ENCODE data around the gene RPGR.

Gene RPGR

DNA sequence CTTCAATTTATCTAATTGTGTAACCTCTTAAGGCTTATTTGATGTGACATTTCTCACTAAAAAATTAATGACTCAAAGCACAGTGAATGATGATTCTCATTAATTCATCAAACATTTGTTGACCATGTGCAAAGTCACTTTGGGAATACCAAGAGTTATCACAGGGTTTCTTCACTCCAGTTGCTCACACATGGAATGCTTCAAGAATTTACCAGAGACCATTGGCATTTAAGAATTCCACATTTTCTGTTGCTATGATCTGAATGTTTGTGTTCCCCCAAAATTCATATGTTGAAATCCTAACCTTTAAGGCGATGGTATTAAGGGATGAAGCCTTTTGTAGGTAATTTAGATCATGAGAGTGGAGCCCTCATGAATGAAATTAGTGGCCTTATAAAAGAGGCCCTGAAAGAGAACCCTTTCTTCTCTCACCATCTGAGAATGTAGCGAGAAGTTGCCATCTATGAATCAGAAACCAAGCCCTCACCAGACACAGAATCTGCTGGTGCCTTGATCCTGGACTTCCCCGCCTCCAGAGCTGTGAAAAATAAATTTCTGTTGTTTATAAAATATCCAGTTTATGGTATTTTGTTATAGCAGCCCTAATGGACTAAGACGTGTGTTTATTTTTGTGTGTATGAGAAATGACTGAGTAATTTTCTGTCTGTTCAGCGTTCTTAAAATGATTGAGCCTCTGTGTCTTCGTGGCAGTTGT, 90.3 kb downstream of the RPGR start:
- FAIRE-seq (no peak), DNase-seq (ENCODE audit: insufficient read length, low spot score) (no peak)
- TF ChIP-seq POLR2A (IDR thresholded peaks at IDR 0.05; ENCODE audit: low read depth, low read length), result no peak
- no peak for TF ChIP-seq PAX5 (IDR thresholded peaks at IDR 0.05; ENCODE audit: insufficient read depth, low read length, severe bottlenecking)
- no peak for TF ChIP-seq TAF1 (IDR thresholded peaks at IDR 0.05; ENCODE audit: low read depth, low read length)
- no peak for TF ChIP-seq POLR2AphosphoS5 (IDR thresholded peaks at IDR 0.05; ENCODE audit: low read depth, low read length)
- no peak for TF ChIP-seq SPI1 (IDR thresholded peaks at IDR 0.05; ENCODE audit: low read depth, low read length)
- no peak for TF ChIP-seq POU2F2 (IDR thresholded peaks at IDR 0.05; ENCODE audit: low read depth, low read length)

DNA sequence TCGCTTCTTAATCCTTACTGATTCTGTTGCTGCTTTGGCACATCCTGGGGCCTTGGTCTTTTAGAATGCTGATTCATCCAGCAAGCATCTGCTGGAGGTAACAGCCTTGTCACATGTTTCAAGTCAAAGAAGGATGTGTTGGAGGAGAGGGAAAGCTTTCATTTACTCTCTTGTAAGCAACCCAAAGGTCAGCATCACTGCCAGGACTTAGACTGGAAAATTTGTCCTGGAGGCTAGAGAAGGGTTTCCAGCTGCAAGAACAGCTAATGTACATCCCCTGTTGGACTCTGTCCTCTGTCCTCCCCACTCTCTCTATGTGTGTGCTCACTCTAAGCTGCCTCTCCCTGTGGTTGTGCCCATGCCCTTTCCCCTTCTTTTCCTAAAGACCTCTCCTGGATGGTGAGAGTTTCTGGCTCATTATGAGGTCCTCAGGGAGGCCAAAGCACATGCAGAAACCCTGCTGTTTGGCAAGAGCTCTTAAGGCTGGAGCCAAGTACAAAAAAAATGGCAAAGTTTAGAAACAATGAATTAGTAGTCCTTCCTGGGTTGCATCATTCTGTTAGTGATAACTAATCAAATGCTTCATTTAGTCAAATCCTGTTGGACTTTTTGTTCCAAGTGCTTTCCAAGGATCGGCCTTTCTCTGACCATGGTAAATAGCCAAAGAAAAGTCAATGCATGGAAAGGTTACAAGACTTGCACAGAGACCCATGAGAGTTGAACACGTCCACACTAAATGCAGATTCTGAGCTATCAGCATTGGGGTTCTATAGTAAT, 93.2 kb downstream of the RPGR start:
- DNase-seq (ENCODE audit: insufficient read length, low spot score), result no peak
- TF ChIP-seq POU2F2 (IDR thresholded peaks at IDR 0.05; ENCODE audit: low read depth, low read length), result no peak
- TF ChIP-seq POLR2A (IDR thresholded peaks at IDR 0.05; ENCODE audit: low read depth, low read length), result no peak
- TF ChIP-seq POLR2AphosphoS5 (IDR thresholded peaks at IDR 0.05; ENCODE audit: low read depth, low read length), result no peak
- no peak for TF ChIP-seq SPI1 (IDR thresholded peaks at IDR 0.05; ENCODE audit: low read depth, low read length)
- no peak for TF ChIP-seq TAF1 (IDR thresholded peaks at IDR 0.05; ENCODE audit: low read depth, low read length)
- no peak for TF ChIP-seq PAX5 (IDR thresholded peaks at IDR 0.05; ENCODE audit: insufficient read depth, low read length, severe bottlenecking)
- no peak for FAIRE-seq

DNA sequence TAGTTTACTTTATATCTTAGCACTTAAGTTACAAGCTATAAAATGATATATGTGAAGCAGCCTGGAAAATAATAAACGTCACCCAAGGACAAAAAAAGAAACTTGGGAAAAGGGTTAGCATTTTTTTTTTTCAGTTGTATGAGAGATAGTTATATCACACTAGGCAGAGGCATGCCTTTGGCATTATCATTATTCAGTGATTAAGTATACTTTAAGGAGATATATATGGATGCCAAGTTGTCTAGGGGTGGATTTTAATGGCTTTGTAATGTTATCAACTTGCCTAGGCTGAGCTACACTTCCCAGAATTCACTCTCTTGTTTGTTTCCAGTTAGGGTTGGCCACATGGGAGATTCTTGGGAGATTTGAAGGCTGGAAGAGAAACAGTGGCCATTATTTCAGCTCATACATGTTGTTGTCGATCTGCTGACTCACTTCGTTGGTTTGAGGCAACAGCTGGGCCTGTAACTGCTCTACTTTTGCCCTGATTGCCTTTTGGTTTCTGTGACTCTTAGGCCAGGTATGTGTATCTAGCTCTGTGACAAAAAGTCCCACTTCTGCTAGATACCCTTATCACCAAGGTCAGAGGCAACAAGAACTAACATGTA, 95.1 kb downstream of the RPGR start:
- DNase-seq (ENCODE audit: insufficient read length, low spot score) (no peak), FAIRE-seq (no peak)
- TF ChIP-seq POU2F2 (IDR thresholded peaks at IDR 0.05; ENCODE audit: low read depth, low read length) (no peak), POLR2A (IDR thresholded peaks at IDR 0.05; ENCODE audit: low read depth, low read length) (no peak), PAX5 (IDR thresholded peaks at IDR 0.05; ENCODE audit: insufficient read depth, low read length, severe bottlenecking) (no peak), SPI1 (IDR thresholded peaks at IDR 0.05; ENCODE audit: low read depth, low read length) (no peak), POLR2AphosphoS5 (IDR thresholded peaks at IDR 0.05; ENCODE audit: low read depth, low read length) (no peak), TAF1 (IDR thresholded peaks at IDR 0.05; ENCODE audit: low read depth, low read length) (no peak)

DNA sequence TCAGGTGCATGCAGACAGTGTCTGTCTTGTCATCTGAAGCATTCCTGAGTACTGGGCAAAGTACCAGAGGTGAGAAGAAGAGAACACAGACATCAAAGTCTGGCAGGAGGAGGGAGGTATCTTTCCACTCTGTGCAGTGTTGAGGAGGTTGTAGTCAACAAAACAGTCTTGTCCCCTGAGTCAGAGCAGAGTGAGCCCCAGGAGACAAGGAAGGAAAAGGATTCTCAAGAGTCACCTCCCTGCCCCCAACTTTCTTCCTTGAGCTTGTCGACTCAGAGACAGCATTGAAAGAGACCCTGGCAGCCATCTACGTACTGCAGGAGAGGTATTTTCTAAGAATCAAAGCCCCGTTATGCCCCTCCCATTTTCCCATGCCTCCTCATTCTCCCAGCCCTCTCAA, 102.2 kb downstream of the RPGR start:
- DNase-seq (ENCODE audit: insufficient read length, low spot score) (no peak), FAIRE-seq (no peak)
- no peak for TF ChIP-seq POLR2A (IDR thresholded peaks at IDR 0.05; ENCODE audit: low read depth, low read length)
- no peak for TF ChIP-seq POU2F2 (IDR thresholded peaks at IDR 0.05; ENCODE audit: low read depth, low read length)
- TF ChIP-seq PAX5 (IDR thresholded peaks at IDR 0.05; ENCODE audit: insufficient read depth, low read length, severe bottlenecking), result no peak
- TF ChIP-seq TAF1 (IDR thresholded peaks at IDR 0.05; ENCODE audit: low read depth, low read length), result no peak
- TF ChIP-seq SPI1 (IDR thresholded peaks at IDR 0.05; ENCODE audit: low read depth, low read length), result no peak
- no peak for TF ChIP-seq POLR2AphosphoS5 (IDR thresholded peaks at IDR 0.05; ENCODE audit: low read depth, low read length)

DNA sequence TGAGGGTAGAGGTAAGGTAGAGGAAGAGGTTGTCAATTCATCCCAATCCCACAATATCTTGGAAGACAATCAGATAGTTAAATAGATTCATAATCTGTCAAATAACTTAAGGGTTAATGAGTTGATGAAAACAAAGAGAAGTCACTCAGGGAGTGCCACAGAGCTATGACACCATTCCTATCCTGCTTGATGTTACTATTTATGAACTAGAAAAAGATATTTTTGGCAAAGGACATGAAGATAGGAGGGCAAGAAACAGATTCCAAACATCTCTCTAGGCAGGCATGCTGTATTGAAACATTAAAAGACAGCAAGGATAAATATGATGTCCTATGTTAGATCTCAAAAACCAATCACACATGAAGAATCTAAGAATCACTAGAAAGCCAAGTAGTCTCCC, 103.1 kb downstream of the RPGR start:
- FAIRE-seq (no peak), DNase-seq (ENCODE audit: insufficient read length, low spot score) (no peak)
- TF ChIP-seq POLR2AphosphoS5 (IDR thresholded peaks at IDR 0.05; ENCODE audit: low read depth, low read length), result no peak
- no peak for TF ChIP-seq TAF1 (IDR thresholded peaks at IDR 0.05; ENCODE audit: low read depth, low read length)
- no peak for TF ChIP-seq SPI1 (IDR thresholded peaks at IDR 0.05; ENCODE audit: low read depth, low read length)
- no peak for TF ChIP-seq POU2F2 (IDR thresholded peaks at IDR 0.05; ENCODE audit: low read depth, low read length)

DNA sequence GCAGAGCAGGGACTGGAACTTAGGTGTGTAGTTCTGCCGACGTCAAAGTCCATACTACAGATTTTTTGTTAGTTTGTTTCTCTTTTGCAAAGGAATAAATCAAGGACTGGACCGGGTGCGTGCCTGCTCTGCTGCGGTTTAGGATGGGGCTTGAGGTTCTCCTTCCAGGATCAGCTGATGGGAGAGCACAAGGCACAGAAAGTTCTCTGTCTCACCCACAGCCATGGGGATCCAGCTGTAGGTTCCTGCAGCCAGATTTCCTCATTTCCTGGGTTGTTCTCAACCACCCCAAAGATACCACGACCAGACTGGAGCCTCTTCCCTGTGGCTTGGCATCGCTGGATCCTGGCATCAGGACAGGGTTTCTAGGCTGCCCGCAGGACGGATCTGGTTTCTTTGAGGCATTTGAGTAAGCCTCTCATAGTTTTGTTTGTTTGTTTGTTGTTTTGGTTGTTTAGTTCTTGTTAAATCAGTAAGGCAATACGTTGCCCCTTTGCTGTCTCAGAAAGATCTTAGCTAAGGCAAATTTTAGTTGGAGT, 105.8 kb downstream of the RPGR start:
- no peak for DNase-seq (ENCODE audit: insufficient read length, low spot score)
- FAIRE-seq, result no peak
- no peak for TF ChIP-seq POLR2A (IDR thresholded peaks at IDR 0.05; ENCODE audit: low read depth, low read length)
- TF ChIP-seq PAX5 (IDR thresholded peaks at IDR 0.05; ENCODE audit: insufficient read depth, low read length, severe bottlenecking), result no peak
- TF ChIP-seq POLR2AphosphoS5 (IDR thresholded peaks at IDR 0.05; ENCODE audit: low read depth, low read length), result no peak
- no peak for TF ChIP-seq TAF1 (IDR thresholded peaks at IDR 0.05; ENCODE audit: low read depth, low read length)
- no peak for TF ChIP-seq SPI1 (IDR thresholded peaks at IDR 0.05; ENCODE audit: low read depth, low read length)
- no peak for TF ChIP-seq POU2F2 (IDR thresholded peaks at IDR 0.05; ENCODE audit: low read depth, low read length)

DNA sequence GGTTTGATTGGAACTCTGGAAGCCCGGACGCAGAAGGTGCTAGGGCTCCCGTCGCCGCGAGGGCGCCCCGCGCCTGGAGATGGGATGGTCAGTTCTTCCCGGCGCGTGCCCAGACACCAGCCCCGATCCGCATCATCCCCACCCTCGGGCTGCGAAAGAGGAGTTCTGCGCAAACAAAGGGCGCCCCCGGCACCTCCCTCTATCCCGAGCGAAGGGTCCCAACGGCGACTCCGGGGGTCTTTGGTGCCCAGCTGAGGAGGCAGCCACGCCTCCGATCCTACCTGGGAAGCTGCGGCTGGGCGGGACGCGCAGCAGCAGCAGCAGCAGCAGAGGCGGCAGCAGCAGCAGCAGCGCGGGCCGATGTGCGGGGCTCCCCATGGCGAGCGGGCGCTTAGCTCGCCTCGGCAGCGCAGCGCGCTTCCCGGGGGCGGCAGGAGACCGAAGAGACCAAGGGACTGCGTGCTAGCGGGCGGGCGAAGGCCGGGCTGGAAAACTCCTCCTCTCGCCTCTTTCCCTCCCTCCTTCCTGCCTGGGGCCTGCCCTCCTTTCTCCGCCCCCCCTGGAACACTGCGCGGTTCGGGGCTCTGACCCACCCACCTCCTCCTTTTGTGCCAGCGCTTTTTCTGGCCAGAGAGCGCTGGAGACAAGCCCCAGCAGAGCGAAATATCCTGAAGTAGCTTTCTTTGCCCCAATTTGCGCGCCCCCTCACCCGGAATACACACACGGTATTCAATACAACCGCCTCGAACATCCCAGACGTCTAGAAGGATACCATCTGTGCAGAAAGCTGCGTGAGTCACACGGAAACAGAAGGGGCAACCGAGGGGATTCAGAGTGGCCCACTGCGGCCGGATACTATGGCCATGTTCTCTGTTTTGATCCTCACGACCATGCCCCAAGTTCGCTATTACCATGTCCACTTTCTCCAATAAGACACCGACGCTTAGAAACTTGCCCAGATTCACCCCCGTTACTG, 106.6 kb downstream of the RPGR start, which contains the start of gene SRPX:
Gene SRPX (minus strand): TSS at position 457 of the 976 bp plus-strand sequence. CDS start 79 bp downstream, at position 378.
- TF ChIP-seq POU2F2 (IDR thresholded peaks at IDR 0.05; ENCODE audit: low read depth, low read length), result no peak
- no peak for TF ChIP-seq POLR2AphosphoS5 (IDR thresholded peaks at IDR 0.05; ENCODE audit: low read depth, low read length)
- no peak for TF ChIP-seq SPI1 (IDR thresholded peaks at IDR 0.05; ENCODE audit: low read depth, low read length)
- no peak for TF ChIP-seq PAX5 (IDR thresholded peaks at IDR 0.05; ENCODE audit: insufficient read depth, low read length, severe bottlenecking)
- DNase-seq (ENCODE audit: insufficient read length, low spot score) (no peak), FAIRE-seq (no peak)

DNA sequence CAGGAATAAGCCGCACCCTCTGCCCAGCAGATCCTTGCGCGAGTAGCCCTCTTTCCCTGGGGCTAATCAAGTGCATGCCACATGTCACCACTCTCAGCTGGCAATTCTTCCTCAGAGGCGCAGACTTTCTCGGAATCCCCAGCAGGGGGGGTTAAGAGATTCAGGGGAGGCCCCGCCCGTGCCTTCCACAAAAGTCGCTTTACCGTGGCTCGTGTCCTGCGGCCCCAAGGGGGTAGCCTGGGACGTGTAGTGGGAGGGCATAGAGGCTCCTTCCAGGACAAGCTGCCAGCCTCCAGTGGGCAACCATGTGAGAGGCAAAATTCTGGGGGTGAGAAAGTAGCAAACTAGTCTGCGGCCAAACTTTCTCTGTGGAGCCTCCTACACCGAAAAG, 107.3 kb downstream of the RPGR start:
- FAIRE-seq, result no peak
- no peak for DNase-seq (ENCODE audit: insufficient read length, low spot score)
- TF ChIP-seq PAX5 (IDR thresholded peaks at IDR 0.05; ENCODE audit: insufficient read depth, low read length, severe bottlenecking) (no peak), SPI1 (IDR thresholded peaks at IDR 0.05; ENCODE audit: low read depth, low read length) (no peak), POU2F2 (IDR thresholded peaks at IDR 0.05; ENCODE audit: low read depth, low read length) (no peak), POLR2A (IDR thresholded peaks at IDR 0.05; ENCODE audit: low read depth, low read length) (no peak), TAF1 (IDR thresholded peaks at IDR 0.05; ENCODE audit: low read depth, low read length) (no peak), POLR2AphosphoS5 (IDR thresholded peaks at IDR 0.05; ENCODE audit: low read depth, low read length) (no peak)
